A549 (cell line): ENCODE results near the gene ROR1.

Experiments
- CEBPB ChIP-seq, 2 experiments: fragments of >200 bp in 1 of 2; sonication (Bioruptor Twin) in 1 of 2; formaldehyde crosslinking in 1 of 2; IDR thresholded peaks; 2 replicates each; pipeline ENCODE4 v1.6.1; 2012 to 2016
- NFE2L2 ChIP-seq: fragments of 150-350 bp; conservative IDR thresholded peaks from 2 replicates; pipeline ENCODE4 v1.6.1; 2014; ENCODE audit warnings: low read length
- SREBF2 ChIP-seq: fragments of 450-650 bp; IDR thresholded peaks from 2 replicates; pipeline ENCODE4 v1.6.1; 2014; ENCODE audit warnings: mild to moderate bottlenecking, moderate library complexity
- TF ChIP-seq, protein P1 (sequence below): IDR thresholded peaks from 2 replicates; pipeline ENCODE4 v1.6.1; 2012
- TF ChIP-seq, protein P2 (sequence below): fragments of >200 bp; sonication (Bioruptor Twin); formaldehyde crosslinking; IDR thresholded peaks from 3 replicates; pipeline ENCODE4 v1.5.1; 2016
- TF ChIP-seq, protein P3 (sequence below): fragments of 450-650 bp; IDR thresholded peaks from 2 replicates; pipeline ENCODE4 v1.6.1; 2014; ENCODE audit warnings: antibody characterized with exemption

DNA sequence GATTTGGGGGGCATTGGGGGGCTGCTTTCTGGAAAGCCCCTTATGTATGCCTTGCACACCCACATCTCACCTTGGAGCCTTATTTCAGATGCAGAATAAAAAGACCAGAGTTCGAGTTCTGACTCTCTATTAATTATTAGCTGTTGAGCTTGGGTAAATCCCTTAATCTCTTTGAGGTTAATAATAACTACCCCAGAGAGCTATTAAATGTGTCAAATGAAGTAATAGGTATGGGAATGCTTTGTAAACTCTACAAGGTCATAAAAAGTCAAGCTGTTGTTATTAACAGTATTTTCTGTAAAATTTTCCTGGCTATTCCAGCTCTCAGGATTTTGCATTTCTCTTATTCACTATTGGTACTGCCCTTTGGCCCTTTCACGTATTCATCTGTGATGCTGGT is 122.9 kb downstream of the ROR1 start:
- TF ChIP-seq, protein P1, sequence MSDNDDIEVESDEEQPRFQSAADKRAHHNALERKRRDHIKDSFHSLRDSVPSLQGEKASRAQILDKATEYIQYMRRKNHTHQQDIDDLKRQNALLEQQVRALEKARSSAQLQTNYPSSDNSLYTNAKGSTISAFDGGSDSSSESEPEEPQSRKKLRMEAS, result no peak
- TF ChIP-seq CEBPB (IDR thresholded peaks at IDR 0.05), result no peak
- TF ChIP-seq, protein P2, sequence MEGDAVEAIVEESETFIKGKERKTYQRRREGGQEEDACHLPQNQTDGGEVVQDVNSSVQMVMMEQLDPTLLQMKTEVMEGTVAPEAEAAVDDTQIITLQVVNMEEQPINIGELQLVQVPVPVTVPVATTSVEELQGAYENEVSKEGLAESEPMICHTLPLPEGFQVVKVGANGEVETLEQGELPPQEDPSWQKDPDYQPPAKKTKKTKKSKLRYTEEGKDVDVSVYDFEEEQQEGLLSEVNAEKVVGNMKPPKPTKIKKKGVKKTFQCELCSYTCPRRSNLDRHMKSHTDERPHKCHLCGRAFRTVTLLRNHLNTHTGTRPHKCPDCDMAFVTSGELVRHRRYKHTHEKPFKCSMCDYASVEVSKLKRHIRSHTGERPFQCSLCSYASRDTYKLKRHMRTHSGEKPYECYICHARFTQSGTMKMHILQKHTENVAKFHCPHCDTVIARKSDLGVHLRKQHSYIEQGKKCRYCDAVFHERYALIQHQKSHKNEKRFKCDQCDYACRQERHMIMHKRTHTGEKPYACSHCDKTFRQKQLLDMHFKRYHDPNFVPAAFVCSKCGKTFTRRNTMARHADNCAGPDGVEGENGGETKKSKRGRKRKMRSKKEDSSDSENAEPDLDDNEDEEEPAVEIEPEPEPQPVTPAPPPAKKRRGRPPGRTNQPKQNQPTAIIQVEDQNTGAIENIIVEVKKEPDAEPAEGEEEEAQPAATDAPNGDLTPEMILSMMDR, result no peak
- TF ChIP-seq, protein P3, sequence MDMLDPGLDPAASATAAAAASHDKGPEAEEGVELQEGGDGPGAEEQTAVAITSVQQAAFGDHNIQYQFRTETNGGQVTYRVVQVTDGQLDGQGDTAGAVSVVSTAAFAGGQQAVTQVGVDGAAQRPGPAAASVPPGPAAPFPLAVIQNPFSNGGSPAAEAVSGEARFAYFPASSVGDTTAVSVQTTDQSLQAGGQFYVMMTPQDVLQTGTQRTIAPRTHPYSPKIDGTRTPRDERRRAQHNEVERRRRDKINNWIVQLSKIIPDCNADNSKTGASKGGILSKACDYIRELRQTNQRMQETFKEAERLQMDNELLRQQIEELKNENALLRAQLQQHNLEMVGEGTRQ, result no peak
- no peak for TF ChIP-seq NFE2L2
- TF ChIP-seq SREBF2, result no peak
